GM03348 (cell line): ENCODE results near the gene BICC1.

Experiments used
- DNase-seq: peaks from one replicate; pipeline ENCODE4 v3.0.0; 2012; ENCODE audit warnings: low spot score

BICC1 gene

GRCh38 chr10:58753425-58753824, 240.8 kb downstream of the BICC1 start:
- no peak for DNase-seq

GRCh38 chr10:58754469-58755339, 242.0 kb downstream of the BICC1 start:
- peak; percentile 38 for DNase-seq

GRCh38 chr10:58755340-58755610, 242.6 kb downstream of the BICC1 start:
- no peak for DNase-seq

- peak; percentile 64 for DNase-seq
Measured at GRCh38 chr10:58755677-58756076, 243.0 kb downstream of the BICC1 start.

GRCh38 chr10:58756130-58756719, 243.6 kb downstream of the BICC1 start:
- DNase-seq: peak; percentile 64

- no peak for DNase-seq
Measured at GRCh38 chr10:58757352-58758065, 244.8 kb downstream of the BICC1 start.

GRCh38 chr10:58758321-58758720, 245.6 kb downstream of the BICC1 start:
- DNase-seq: no peak

- DNase-seq: no peak
Measured at GRCh38 chr10:58764087-58764747, 251.5 kb downstream of the BICC1 start.

- no peak for DNase-seq
Measured at GRCh38 chr10:58765910-58766309, 253.2 kb downstream of the BICC1 start.

GRCh38 chr10:58767652-58768051, 255.0 kb downstream of the BICC1 start:
- no peak for DNase-seq

GRCh38 chr10:58771863-58772262, 259.2 kb downstream of the BICC1 start:
- no peak for DNase-seq

- no peak for DNase-seq
Measured at GRCh38 chr10:58772758-58773157, 260.1 kb downstream of the BICC1 start.

GRCh38 chr10:58773341-58773740, 260.7 kb downstream of the BICC1 start:
- no peak for DNase-seq

- no peak for DNase-seq
Measured at GRCh38 chr10:58773944-58774343, 261.3 kb downstream of the BICC1 start.

- DNase-seq: peak; percentile 57
Measured at GRCh38 chr10:58775960-58776567, 263.4 kb downstream of the BICC1 start.

GRCh38 chr10:58776568-58777318, 264.1 kb downstream of the BICC1 start:
- DNase-seq: no peak

- no peak for DNase-seq
Measured at GRCh38 chr10:58778966-58779365, 266.3 kb downstream of the BICC1 start.

GRCh38 chr10:58779594-58779993, 266.9 kb downstream of the BICC1 start:
- DNase-seq: no peak

- DNase-seq: peak; percentile 35
Measured at GRCh38 chr10:58780476-58780875, 267.8 kb downstream of the BICC1 start.

- DNase-seq: peak; percentile 42
Measured at GRCh38 chr10:58781873-58782488, 269.3 kb downstream of the BICC1 start.
